Measurements from ENCODE around the gene AQP12A. TPM values are rescaled to one million over a fixed set of nuclear protein-coding genes. Genes with fewer than 3 reads are reported as not detected.

Gene AQP12A
- total and polyA plus RNA-seq, 10 of the 15 experiments (the other 5 are each of a cell fraction or from before 2014, with no cell fraction given), result not detected

- ATAC-seq, result no peak
- SMC1A ChIA-PET (ENCODE audit: uncharacterized antibody, unreplicated experiment), result no interaction called here
- intact Hi-C loops (cut with micrococcal nuclease; ENCODE audit: unreplicated experiment), result no loop called here
- Histone ChIP-seq H3K9ac (ENCODE audit: control insufficient read depth, insufficient read depth, low read length) (no peak overlapping the region), H3K4me1 (ENCODE audit: control insufficient read depth, insufficient read depth, low read length) (no peaks in the 10 kb centered on the region), H3K4me3 (no peak overlapping the region), H3K27ac (ENCODE audit: control insufficient read depth, insufficient read depth) (no peak overlapping the region), H3K79me2 (ENCODE audit: control insufficient read depth, insufficient read depth, low read length) (no peaks in the 10 kb centered on the region), H3K4me2 (ENCODE audit: control insufficient read depth, insufficient read depth) (no peak overlapping the region), H2AFZ (ENCODE audit: control insufficient read depth, low read depth, low read length) (no peak overlapping the region), H3K27me3 (replicated peaks in 1 of 2; ENCODE audit: control insufficient read depth in 2 of 2, insufficient read depth in 2 of 2, low read length in 1 of 2) (peaks cover 0 to 3% of the 10 kb centered on the region in 2 experiments; a peak in 2 of 4 replicates), H3K36me3 (ENCODE audit: control insufficient read depth in 2 of 2, insufficient read depth in 2 of 2, low read length in 1 of 2) (no peaks in the 10 kb centered on the region), H3K9me3 (replicated peaks; ENCODE audit: control insufficient read depth, insufficient read depth, low read length) (no peaks in the 10 kb centered on the region; the same call in 2 of the 3 replicates), H4K20me1 (ENCODE audit: control insufficient read depth, insufficient read depth) (no peaks in the 10 kb centered on the region)
- WGBS (ENCODE audit: insufficient coverage, insufficient replicate concordance, low lambda C conversion rate, missing lambda C conversion rate), result 27% methylated on average over 9 of the region's 10 CpGs
- TF ChIP-seq ETV6 (conservative IDR thresholded peaks at IDR 0.05 in 1 of 2, IDR thresholded peaks at IDR 0.05 in 1 of 2; ENCODE audit: borderline replicate concordance in 1 of 2, low read depth in 1 of 2) (no peak), FOXK2 (IDR thresholded peaks at IDR 0.05) (no peak), HCFC1 (IDR thresholded peaks at IDR 0.05; ENCODE audit: low read length) (no peak), NFXL1 (IDR thresholded peaks at IDR 0.05; ENCODE audit: borderline replicate concordance) (no peak), SKIL (IDR thresholded peaks at IDR 0.05; ENCODE audit: low read depth, poor library complexity, severe bottlenecking) (no peak), SREBF2 (IDR thresholded peaks at IDR 0.05; ENCODE audit: low read length) (no peak)
- FAIRE-seq, result no peak
- DNase-seq (ENCODE audit: low read depth, low spot score), result no peak
- in situ Hi-C loops (cut with MboI), result no loop called here
- CTCF ChIA-PET, result no interaction called here
- no TSS peak for BruUV-seq (replicated peaks)
- RAD21 ChIA-PET (ENCODE audit: unreplicated experiment), result no interaction called here
- POLR2A ChIA-PET, result no interaction called here
These were observed 46.3 kb upstream of the AQP12A start for GRCh38 chr2:240645346-240645745.

GRCh38 chr2:240645801-240646175, 45.9 kb upstream of the AQP12A start:
- Histone ChIP-seq H4K20me1 (ENCODE audit: control insufficient read depth, insufficient read depth) (no peaks in the 10 kb centered on the region), H3K27me3 (replicated peaks in 1 of 2; ENCODE audit: control insufficient read depth in 2 of 2, insufficient read depth in 2 of 2, low read length in 1 of 2) (peaks cover 0 to 3% of the 10 kb centered on the region in 2 experiments; a peak in 2 of 4 replicates), H3K9ac (ENCODE audit: control insufficient read depth, insufficient read depth, low read length) (no peak overlapping the region), H3K79me2 (ENCODE audit: control insufficient read depth, insufficient read depth, low read length) (no peaks in the 10 kb centered on the region), H3K4me2 (ENCODE audit: control insufficient read depth, insufficient read depth) (no peak overlapping the region), H3K27ac (ENCODE audit: control insufficient read depth, insufficient read depth) (no peak overlapping the region), H3K36me3 (ENCODE audit: control insufficient read depth in 2 of 2, insufficient read depth in 2 of 2, low read length in 1 of 2) (no peaks in the 10 kb centered on the region), H3K4me3 (no peak overlapping the region), H3K4me1 (ENCODE audit: control insufficient read depth, insufficient read depth, low read length) (no peaks in the 10 kb centered on the region), H3K9me3 (replicated peaks; ENCODE audit: control insufficient read depth, insufficient read depth, low read length) (no peaks in the 10 kb centered on the region; the same call in 2 of the 3 replicates), H2AFZ (ENCODE audit: control insufficient read depth, low read depth, low read length) (no peak overlapping the region)
- ChIA-PET CTCF (no interaction called here), SMC1A (ENCODE audit: uncharacterized antibody, unreplicated experiment) (no interaction called here), RAD21 (ENCODE audit: unreplicated experiment) (no interaction called here), POLR2A (no interaction called here)
- no TSS peak for BruUV-seq (replicated peaks)
- in situ Hi-C loops (cut with MboI), result no loop called here
- ATAC-seq (no peak), DNase-seq (ENCODE audit: low read depth, low spot score) (no peak), FAIRE-seq (no peak)
- 46% methylated on average over 10 of the region's 10 CpGs for WGBS (ENCODE audit: insufficient coverage, insufficient replicate concordance, low lambda C conversion rate, missing lambda C conversion rate)
- intact Hi-C loops (cut with micrococcal nuclease; ENCODE audit: unreplicated experiment), result no loop called here
- no peak for TF ChIP-seq CREB1 (IDR thresholded peaks at IDR 0.05; ENCODE audit: low read depth)
- no peak for TF ChIP-seq TCF3 (IDR thresholded peaks at IDR 0.05; ENCODE audit: borderline replicate concordance, insufficient read depth, low read depth, low read length)
- TF ChIP-seq BHLHE40 (IDR thresholded peaks at IDR 0.05; ENCODE audit: borderline replicate concordance in 1 of 2, low read depth in 2 of 2, low read length in 1 of 2), result no peak
- TF ChIP-seq RBBP5 (conservative IDR thresholded peaks at IDR 0.05), result no peak
- no peak for TF ChIP-seq POU2F2 (IDR thresholded peaks at IDR 0.05; ENCODE audit: borderline replicate concordance, low read depth, low read length)
- no peak for TF ChIP-seq FOXM1 (IDR thresholded peaks at IDR 0.05; ENCODE audit: low read depth, low read length)
- TF ChIP-seq ZBTB11 (CRISPR knock-in tag; IDR thresholded peaks at IDR 0.05), result no peak
- TF ChIP-seq ZSCAN29 (IDR thresholded peaks at IDR 0.05), result no peak
